GM04504 (cell line): Measurements from ENCODE around the gene DENND6A.
"Not testable (repeated sequence)": the region's sequence is repeated elsewhere in the genome, so short reads cannot be mapped to it uniquely, and the experiment has no call there.

Experiments
- DNase-seq: peaks from one replicate; pipeline ENCODE4 v3.0.0-alpha.2; 2012; ENCODE audit warnings: low read depth

The DENND6A gene

DNA sequence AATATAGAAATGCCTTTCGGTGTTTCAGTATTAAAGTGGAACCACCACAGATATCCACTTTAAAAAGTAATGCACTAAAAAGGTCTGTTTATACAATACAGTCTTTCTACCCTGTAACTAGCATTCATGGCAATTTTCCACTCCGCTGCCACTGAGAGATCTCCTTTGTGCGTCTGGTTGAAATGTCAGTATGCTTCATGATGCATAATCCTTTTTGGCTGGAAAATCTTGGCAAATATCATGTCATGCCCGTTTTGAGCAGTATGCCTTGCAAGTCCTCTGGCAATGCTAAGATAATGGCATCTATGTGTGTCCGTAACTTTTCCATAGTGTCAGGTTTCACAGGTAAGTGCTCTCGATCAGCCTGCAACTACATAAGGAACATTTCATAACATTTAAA is 64.9 kb downstream of the DENND6A start:
- DNase-seq, result no peak

GRCh38 chr3:57624801-57625200 is 68.1 kb downstream of the DENND6A start:
- no peak for DNase-seq

GRCh38 chr3:57622362-57622761 is 70.5 kb downstream of the DENND6A start:
- no peak for DNase-seq

GRCh38 chr3:57617739-57618138 is 75.1 kb downstream of the DENND6A start:
- DNase-seq, result no peak

GRCh38 chr3:57616233-57616632 is 76.6 kb downstream of the DENND6A start:
- no peak for DNase-seq

DNA sequence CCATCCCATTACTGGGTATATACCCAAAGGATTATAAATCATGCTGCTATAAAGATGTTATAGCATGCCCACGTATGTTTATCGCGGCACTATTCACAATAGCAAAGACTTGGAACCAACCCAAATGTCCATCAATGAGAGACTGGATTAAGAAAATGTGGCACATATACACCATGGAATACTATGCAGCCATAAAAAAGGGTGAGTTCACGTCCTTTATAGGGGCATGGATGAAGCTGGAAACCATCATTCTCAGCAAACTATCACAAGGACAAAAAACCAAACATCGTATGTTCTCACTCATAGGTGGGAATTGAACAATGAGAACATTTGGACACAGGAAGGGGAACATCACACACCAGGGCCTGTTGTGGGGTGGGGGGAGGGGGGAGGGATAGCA is 81.0 kb downstream of the DENND6A start:
- not testable (repeated sequence) for DNase-seq

GRCh38 chr3:57605683-57606082 is 87.2 kb downstream of the DENND6A start:
- no peak for DNase-seq

- no peak for DNase-seq
Observed at GRCh38 chr3:57604971-57605370, 87.9 kb downstream of the DENND6A start.

DNA sequence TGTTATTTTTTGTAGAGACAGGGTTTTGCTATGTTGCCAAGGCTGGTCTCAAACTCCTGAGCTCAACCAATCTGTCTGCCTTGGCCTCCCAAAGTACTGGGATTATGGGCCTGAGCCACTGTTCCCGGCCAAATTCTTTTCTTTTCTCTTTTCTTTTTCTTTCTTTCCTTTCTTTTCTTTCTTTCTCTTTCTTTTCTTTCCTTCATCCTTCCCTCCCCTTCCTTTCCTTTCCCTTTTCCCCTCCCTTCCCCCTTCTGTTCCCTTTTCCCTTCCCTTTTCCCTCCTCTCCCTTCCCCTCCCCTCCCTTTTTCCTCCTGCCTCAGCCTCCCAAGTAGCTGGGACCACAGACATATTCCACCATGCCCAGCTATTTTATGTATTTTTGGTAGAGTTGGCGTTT is 92.7 kb downstream of the DENND6A start:
- DNase-seq, result no peak

DNA sequence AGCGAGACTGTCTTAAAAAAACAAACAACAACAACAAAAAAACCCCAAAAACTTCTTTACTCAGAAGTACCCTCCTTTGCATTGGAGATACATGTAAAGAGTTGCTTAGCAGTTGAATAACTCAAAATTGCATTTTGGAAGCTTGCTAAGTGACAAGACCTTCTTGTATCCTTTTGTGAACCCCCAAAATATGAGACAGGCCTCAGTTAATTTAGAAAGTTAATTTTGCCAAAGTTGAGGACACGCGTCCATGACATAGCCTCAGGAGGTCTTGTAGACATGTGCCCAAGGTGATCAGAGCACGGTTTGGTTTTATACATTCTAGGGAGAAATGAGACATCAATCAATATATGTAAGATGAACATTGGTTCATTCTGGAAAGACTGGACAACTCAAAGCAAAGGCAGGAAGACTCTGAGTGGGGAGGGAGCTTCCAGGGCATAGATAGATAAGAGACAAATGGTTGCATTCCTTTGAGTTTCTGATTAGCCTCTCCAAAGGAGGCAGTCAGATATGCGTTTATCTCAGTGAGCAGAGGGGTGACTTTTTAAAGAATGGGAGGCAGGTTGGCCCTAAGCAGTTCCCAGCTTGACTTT is 94.0 kb downstream of the DENND6A start:
- DNase-seq, result no peak

DNA sequence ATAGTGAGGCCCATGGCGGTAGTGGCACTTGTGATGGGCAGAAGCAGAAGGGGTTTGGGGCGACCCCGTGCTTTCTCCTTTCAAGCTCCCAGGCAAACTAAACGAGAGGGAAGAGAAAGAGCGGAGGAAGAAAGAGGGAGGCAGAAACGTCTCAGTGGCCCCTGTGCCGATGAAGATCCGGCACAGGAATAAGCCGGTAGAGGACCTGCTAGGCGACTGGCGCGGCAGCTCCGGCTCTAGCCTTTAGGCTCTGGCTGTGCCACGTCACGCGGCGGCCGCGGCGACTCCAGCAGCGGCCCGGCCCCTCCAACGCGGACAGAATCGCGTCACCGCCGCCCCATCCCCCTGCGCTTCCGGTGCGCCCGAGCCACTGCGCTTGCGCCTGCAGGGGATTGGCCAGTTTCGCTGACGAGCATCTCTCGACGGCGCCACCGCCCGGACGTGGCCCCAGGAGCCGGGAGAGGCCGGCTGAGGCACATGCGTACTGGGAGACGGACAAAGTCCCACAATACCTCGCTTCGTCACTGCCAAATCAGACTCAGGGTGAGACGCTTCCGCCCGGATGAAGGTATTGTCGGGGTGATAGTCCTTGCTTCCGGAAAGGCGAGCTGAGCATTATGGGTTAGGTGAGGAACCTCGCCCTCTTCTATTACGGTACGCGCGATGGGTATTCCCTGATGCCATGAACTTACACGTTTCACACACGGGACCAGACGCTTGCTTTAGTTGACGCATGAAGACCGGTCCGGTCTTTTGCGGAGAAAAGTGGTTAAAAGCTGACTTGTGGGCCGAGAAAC is 95.6 kb downstream of the DENND6A start, which contains the start of gene ARF4:
TSS of gene ARF4 (minus strand) at position 218 of the 797 bp plus-strand sequence. CDS start at position 14, 204 bp downstream.
- peak; percentile 99 for DNase-seq

- DNase-seq, result peak; percentile 87
Observed at GRCh38 chr3:57596495-57597126, 96.3 kb downstream of the DENND6A start.

DNA sequence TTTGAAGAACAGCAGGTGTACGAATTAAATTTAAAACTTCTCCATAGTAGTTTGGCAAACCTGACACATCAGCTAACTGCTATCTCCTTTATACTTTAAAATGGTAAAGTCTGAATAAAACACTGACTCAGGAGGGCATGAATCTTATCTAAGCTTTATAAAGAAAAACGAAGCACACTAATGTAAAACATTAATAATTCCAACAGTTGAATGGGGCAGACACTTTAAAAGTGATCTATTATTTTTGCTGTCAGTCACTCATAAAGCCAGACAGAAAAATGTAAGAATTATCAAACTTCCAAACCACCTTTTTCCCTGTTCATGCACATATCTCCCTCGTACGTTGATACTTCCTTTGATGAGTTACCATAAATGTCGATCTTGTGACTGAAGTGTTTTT is 98.3 kb downstream of the DENND6A start:
- DNase-seq, result no peak

DNA sequence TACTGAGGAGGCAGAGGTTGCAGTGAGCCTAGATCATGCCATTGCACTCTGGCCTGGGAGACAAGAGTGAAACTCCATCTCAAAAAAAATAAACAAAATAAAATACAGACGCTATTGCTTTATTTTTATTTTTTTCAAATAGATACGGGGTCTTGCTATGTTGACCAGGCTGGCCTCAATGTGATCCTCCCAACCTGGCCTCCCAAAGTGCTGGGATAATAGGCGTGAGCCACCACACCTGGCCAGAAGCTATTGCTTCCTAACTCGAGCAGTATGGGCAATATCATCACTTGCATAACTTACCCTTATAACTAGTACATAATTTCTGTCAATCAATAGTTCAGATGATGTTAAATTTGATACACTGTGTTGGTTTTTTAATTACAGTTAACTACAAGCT is 98.7 kb downstream of the DENND6A start:
- no peak for DNase-seq

- no peak for DNase-seq
Observed at GRCh38 chr3:57592306-57592705, 100.6 kb downstream of the DENND6A start.

DNA sequence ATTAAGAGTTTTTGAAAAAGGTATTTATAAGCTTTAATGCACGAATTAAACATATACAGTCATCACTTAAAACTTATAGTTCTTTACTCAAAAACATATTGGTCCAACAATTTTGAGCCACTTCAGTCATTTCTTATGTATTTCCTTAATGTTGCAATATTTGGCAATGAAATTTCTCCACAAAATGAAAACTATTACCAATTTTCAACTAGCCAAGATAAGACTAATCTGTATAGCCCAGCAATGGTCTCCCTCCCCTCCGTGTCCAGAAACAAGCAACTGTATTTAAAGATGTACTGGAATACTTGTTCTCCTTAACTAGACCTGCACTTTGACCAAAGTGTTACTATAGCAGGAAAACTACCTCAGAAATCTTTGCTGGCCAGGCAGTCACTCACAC is 105.0 kb downstream of the DENND6A start:
- DNase-seq, result no peak

DNA sequence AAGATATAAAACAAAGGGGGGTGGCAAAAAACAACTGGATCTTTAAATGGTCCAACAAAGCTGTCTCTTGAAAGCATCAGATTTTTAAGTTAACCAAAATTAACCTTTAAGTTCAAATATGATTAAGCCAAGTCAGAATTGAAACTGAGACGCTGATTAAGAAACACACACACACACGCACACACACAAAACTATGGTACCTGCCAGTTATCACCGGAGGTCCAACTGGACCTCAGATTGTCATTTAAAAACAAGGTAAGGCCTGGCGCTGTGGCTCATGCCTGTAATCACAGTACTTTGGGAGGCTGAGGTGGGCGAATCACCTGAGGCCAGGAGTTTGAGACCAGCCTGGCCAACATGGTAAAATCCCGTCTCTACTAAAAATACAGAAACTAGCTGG is 106.1 kb downstream of the DENND6A start:
- no peak for DNase-seq

GRCh38 chr3:57583544-57583943 is 109.3 kb downstream of the DENND6A start:
- DNase-seq, result no peak

GRCh38 chr3:57582474-57583168 is 110.3 kb downstream of the DENND6A start:
- no peak for DNase-seq

DNA sequence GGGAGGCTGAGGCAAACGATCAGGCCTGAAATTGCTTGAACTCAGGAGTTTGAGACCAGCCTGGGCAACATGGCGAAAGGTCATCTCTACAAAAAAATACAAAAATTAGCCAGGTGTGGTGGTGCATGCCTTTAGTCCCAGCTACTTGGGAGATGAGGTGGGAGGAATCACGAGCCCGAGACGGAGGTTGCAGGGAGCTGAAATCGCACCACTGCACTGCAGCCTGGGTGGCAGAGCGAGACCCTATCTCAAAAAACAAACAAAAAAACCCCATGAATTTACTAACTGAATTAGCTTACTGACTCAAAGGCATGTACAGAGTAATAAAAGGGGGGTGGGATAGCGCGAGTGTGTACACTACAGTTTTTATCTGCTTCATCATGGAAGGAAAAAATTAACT is 115.1 kb downstream of the DENND6A start:
- no peak for DNase-seq

DNA sequence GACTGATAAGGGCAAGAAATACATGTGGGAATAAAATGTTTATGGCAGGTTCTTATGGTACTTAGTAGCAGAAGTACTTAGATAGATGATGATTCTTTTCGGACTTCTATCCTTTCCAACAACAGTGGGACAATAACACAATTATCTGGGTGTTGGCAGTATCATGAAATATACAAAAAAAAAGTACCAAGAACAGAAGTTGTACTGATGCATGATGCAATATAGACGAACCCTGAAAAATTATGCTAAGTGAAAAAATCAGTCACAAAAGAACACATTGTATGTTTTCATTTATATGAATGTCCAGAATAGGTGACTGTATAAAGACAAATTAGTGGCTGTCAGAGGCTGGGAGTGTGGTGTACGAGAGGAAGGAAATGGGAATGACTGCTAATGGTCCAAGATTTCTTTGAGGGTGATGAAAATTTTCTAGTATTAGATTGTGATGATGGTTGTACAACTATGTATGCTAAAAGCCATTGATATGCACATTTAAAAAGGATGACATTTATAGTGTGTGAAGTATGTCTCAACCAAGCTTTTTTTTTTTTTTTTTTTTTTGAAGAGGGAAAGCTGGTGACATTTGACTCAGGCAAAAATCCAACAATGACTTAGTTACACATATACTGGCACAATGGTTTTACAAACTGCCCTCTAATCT is 116.8 kb downstream of the DENND6A start:
- DNase-seq, result no peak
